ENCODE measurements around the gene GRIN2A. TPM values are rescaled to one million over a fixed set of nuclear protein-coding genes. Genes with fewer than 3 reads are reported as not detected.

GRIN2A gene
- polyA plus RNA-seq, 1 donor from 2014 or later = 0.11 TPM

- Histone ChIP-seq H3K27me3 (ENCODE audit: insufficient read depth, low read depth, low read length) (no peaks in the 10 kb centered on the region), H3K36me3 (ENCODE audit: insufficient read depth, low read length) (no peaks in the 10 kb centered on the region), H3K79me2 (replicated peaks; ENCODE audit: insufficient read depth, low read length) (no peaks in the 10 kb centered on the region), H3K4me3 (ENCODE audit: low read length) (no peak overlapping the region), H4K20me1 (ENCODE audit: insufficient read depth) (no peaks in the 10 kb centered on the region), H3K9me2 (ENCODE audit: insufficient read depth, low read length) (no peaks in the 10 kb centered on the region), H3K4me2 (ENCODE audit: low read length) (no peak overlapping the region), H3F3A (ENCODE audit: insufficient read depth, low read length, poor library complexity, severe bottlenecking) (no peaks in the 10 kb centered on the region), H3K9me3 (ENCODE audit: low read length) (no peaks in the 10 kb centered on the region), H3K27ac (ENCODE audit: low read length) (no peak overlapping the region), H3K9ac (ENCODE audit: low read length) (no peak overlapping the region), H2AFZ (ENCODE audit: low read depth, low read length) (no peak overlapping the region)
- no peak for TF ChIP-seq RAD21 (conservative IDR thresholded peaks at IDR 0.05)
Observed at GRCh38 chr16:9849697-9850245, 332.5 kb downstream of the GRIN2A start.

GRCh38 chr16:9847146-9847545 lies 335.1 kb downstream of the GRIN2A start:
- TF ChIP-seq REST (IDR thresholded peaks at IDR 0.05; ENCODE audit: borderline replicate concordance) (no peak), RAD21 (conservative IDR thresholded peaks at IDR 0.05) (no peak), EP300 (conservative IDR thresholded peaks at IDR 0.05; ENCODE audit: poor library complexity, severe bottlenecking) (no peak), POLR2AphosphoS5 (IDR thresholded peaks at IDR 0.05) (no peak), TAF1 (IDR thresholded peaks at IDR 0.05; ENCODE audit: low read depth) (no peak), EZH2 (IDR thresholded peaks at IDR 0.05; ENCODE audit: borderline replicate concordance, insufficient read depth, low read length, poor library complexity, severe bottlenecking) (no peak), MXI1 (conservative IDR thresholded peaks at IDR 0.05; ENCODE audit: poor library complexity, severe bottlenecking) (no peak), SMC3 (conservative IDR thresholded peaks at IDR 0.05; ENCODE audit: poor library complexity) (no peak)
- H3K9ac ChIP-seq (ENCODE audit: low read length) = no peak overlapping the region
- no peaks in the 10 kb centered on the region for H3K9me3 ChIP-seq (ENCODE audit: low read length)
- no peaks in the 10 kb centered on the region for H3F3A ChIP-seq (ENCODE audit: insufficient read depth, low read length, poor library complexity, severe bottlenecking)
- H3K9me2 ChIP-seq (ENCODE audit: insufficient read depth, low read length) = no peaks in the 10 kb centered on the region
- H3K4me2 ChIP-seq (ENCODE audit: low read length) = no peak overlapping the region
- H4K20me1 ChIP-seq (ENCODE audit: insufficient read depth) = no peaks in the 10 kb centered on the region
- H2AFZ ChIP-seq (ENCODE audit: low read depth, low read length) = no peak overlapping the region
- no peak overlapping the region for H3K27ac ChIP-seq (ENCODE audit: low read length)
- no peak overlapping the region for H3K4me3 ChIP-seq (ENCODE audit: low read length)
- H3K79me2 ChIP-seq (replicated peaks; ENCODE audit: insufficient read depth, low read length) = no peaks in the 10 kb centered on the region
- no peaks in the 10 kb centered on the region for H3K27me3 ChIP-seq (ENCODE audit: insufficient read depth, low read depth, low read length)
- no peaks in the 10 kb centered on the region for H3K36me3 ChIP-seq (ENCODE audit: insufficient read depth, low read length)

- H2AFZ ChIP-seq (ENCODE audit: low read depth, low read length) = no peak overlapping the region
- H3K9me3 ChIP-seq (ENCODE audit: low read length) = no peaks in the 10 kb centered on the region
- TF ChIP-seq CTCF (IDR thresholded peaks at IDR 0.05; ENCODE audit: poor library complexity, severe bottlenecking) (no peak), EZH2 (IDR thresholded peaks at IDR 0.05; ENCODE audit: borderline replicate concordance, insufficient read depth, low read length, poor library complexity, severe bottlenecking) (no peak), RAD21 (conservative IDR thresholded peaks at IDR 0.05) (no peak), TAF1 (IDR thresholded peaks at IDR 0.05; ENCODE audit: low read depth) (no peak), EP300 (conservative IDR thresholded peaks at IDR 0.05; ENCODE audit: poor library complexity, severe bottlenecking) (no peak), SMC3 (conservative IDR thresholded peaks at IDR 0.05; ENCODE audit: poor library complexity) (no peak), REST (IDR thresholded peaks at IDR 0.05; ENCODE audit: borderline replicate concordance) (no peak), POLR2AphosphoS5 (IDR thresholded peaks at IDR 0.05) (no peak), MXI1 (conservative IDR thresholded peaks at IDR 0.05; ENCODE audit: poor library complexity, severe bottlenecking) (no peak)
- no peak overlapping the region for H3K4me3 ChIP-seq (ENCODE audit: low read length)
- no peaks in the 10 kb centered on the region for H3K9me2 ChIP-seq (ENCODE audit: insufficient read depth, low read length)
- H3K9ac ChIP-seq (ENCODE audit: low read length) = no peak overlapping the region
- no peak overlapping the region for H3K4me2 ChIP-seq (ENCODE audit: low read length)
- H3K27ac ChIP-seq (ENCODE audit: low read length) = no peak overlapping the region
- H3K36me3 ChIP-seq (ENCODE audit: insufficient read depth, low read length) = no peaks in the 10 kb centered on the region
- no peaks in the 10 kb centered on the region for H3K27me3 ChIP-seq (ENCODE audit: insufficient read depth, low read depth, low read length)
- H4K20me1 ChIP-seq (ENCODE audit: insufficient read depth) = no peaks in the 10 kb centered on the region
- no peaks in the 10 kb centered on the region for H3K79me2 ChIP-seq (replicated peaks; ENCODE audit: insufficient read depth, low read length)
- no peaks in the 10 kb centered on the region for H3F3A ChIP-seq (ENCODE audit: insufficient read depth, low read length, poor library complexity, severe bottlenecking)
Observed at GRCh38 chr16:9846362-9847099, 335.7 kb downstream of the GRIN2A start.
